K562 (cell line): Measurements from ENCODE around the gene SEPHS1. TPM values are rescaled to one million over a fixed set of nuclear protein-coding genes. Genes with fewer than 3 reads are reported as not detected.

Source experiments
- ATAC-seq: fragments of 200-7000 bp; cut with Tn5 transposase; 3 replicates; pipeline ENCODE4 v1.9.1; 2020; ENCODE audit warnings: moderate library complexity
- BruUV-seq: library from RNA; stranded (reverse); fragments of 400-500 nt; replicated peaks from 2 replicates; lab custom pipeline; 2021; lab: Mats Ljungman, UMichigan
- CTCF ChIA-PET: fragments of 300-600 bp; formaldehyde crosslinking; extraction: SDS; loops from one replicate; lab custom pipeline; 2021; ENCODE audit warnings: low intra/inter-chr PET ratio; lab: Yijun Ruan, JAX
- POLR2A ChIA-PET: fragments of 300-600, 350-650 bp; sonication (Branson Sonifier 250); formaldehyde crosslinking; extraction: SDS; loops from one replicate; lab custom pipeline; 2021; ENCODE audit warnings: antibody characterized with exemption, inconsistent platforms; lab: Yijun Ruan, JAX
- DNase-seq, 4 experiments: peaks; one replicate each; pipeline versions ENCODE4 v3.0.0 to v3.0.0-alpha.2; 2011 to 2018; ENCODE audit warnings: low spot score in 3 of 4, mixed read lengths in 3 of 4; ENCODE audit errors: extremely low read depth in 1 of 4
- FAIRE-seq: peaks from 2 replicates; lab custom pipeline; 2011; peaks lifted over from hg19 to GRCh38; lab: Jason Lieb, UNC
- H2AFZ ChIP-seq: 2 replicates; pipeline ENCODE4 v1.6.0; 2011; ENCODE audit warnings: low read depth, low read length, control low read depth, inconsistent platforms
- H3K27ac ChIP-seq: fragments of 200-600 bp; 3 replicates; pipeline ENCODE4 v1.8.0; 2011; ENCODE audit warnings: low read depth, mild to moderate bottlenecking, control low read depth, inconsistent platforms, low read length, moderate library complexity, mixed read lengths; ENCODE audit errors: extremely low read depth
- H3K27me3 ChIP-seq, 2 experiments: fragments of 300-600 bp in 1 of 2; 2 replicates in 1 of 2; 3 replicates in 1 of 2; pipeline versions ENCODE4 v1.6.0 to v1.8.0; 2011; ENCODE audit warnings: inconsistent platforms in 2 of 2, low read length in 2 of 2, mild to moderate bottlenecking in 1 of 2, mixed read lengths in 1 of 2, moderate library complexity in 1 of 2; ENCODE audit not compliant: control insufficient read depth in 2 of 2, insufficient read depth in 2 of 2
- H3K36me3 ChIP-seq: fragments of 300-600 bp; 3 replicates; pipeline ENCODE4 v1.8.0; 2011; ENCODE audit warnings: mild to moderate bottlenecking, low read length, inconsistent platforms; ENCODE audit not compliant: control insufficient read depth, insufficient read depth
- H3K4me1 ChIP-seq, 2 experiments: fragments of 200-600 bp in 1 of 2; replicated peaks in 1 of 2; 2 replicates in 1 of 2; 3 replicates in 1 of 2; pipeline versions ENCODE4 v1.5.1 to v1.8.0; 2011; ENCODE audit warnings: inconsistent platforms in 2 of 2, low read length in 2 of 2, mild to moderate bottlenecking in 1 of 2, mixed read lengths in 1 of 2, moderate library complexity in 1 of 2; ENCODE audit not compliant: control insufficient read depth in 2 of 2, insufficient read depth in 2 of 2
- H3K4me2 ChIP-seq: 2 replicates; pipeline ENCODE4 v1.6.1; 2011; ENCODE audit warnings: low read length, control low read depth, inconsistent platforms, mixed read lengths; ENCODE audit not compliant: insufficient read depth
- H3K4me3 ChIP-seq: fragments of 200-600 bp; sonication (generic), shearing (Covaris generic); 2 replicates; pipeline ENCODE4 v1.5.1; 2016; ENCODE audit warnings: control low read depth, inconsistent platforms
- H3K79me2 ChIP-seq: fragments of 200-600 bp; 3 replicates; pipeline ENCODE4 v1.8.0; 2011; ENCODE audit warnings: low read length, inconsistent platforms; ENCODE audit not compliant: control insufficient read depth, insufficient read depth
- H3K9ac ChIP-seq, 2 experiments: 2 replicates each; pipeline versions ENCODE4 v1.6.0 to v1.6.1; 2011; ENCODE audit warnings: low read depth in 2 of 2, low read length in 2 of 2, control low read depth in 1 of 2, inconsistent platforms in 1 of 2, mild to moderate bottlenecking in 1 of 2, mixed read lengths in 1 of 2; ENCODE audit not compliant: insufficient read depth in 1 of 2
- H3K9me1 ChIP-seq: one replicate; pipeline ENCODE4 v1.6.0; 2011; ENCODE audit warnings: inconsistent platforms, mild to moderate bottlenecking, low read length, moderate library complexity; ENCODE audit not compliant: control insufficient read depth, insufficient read depth
- H3K9me3 ChIP-seq: replicated peaks from 2 replicates; pipeline ENCODE4 v1.5.1; 2011; ENCODE audit warnings: low read depth, low read length, inconsistent platforms; ENCODE audit not compliant: control insufficient read depth, insufficient read depth
- H4K20me1 ChIP-seq: replicated peaks from 2 replicates; pipeline ENCODE4 v1.6.1; 2011; ENCODE audit warnings: low read length, inconsistent platforms, mixed read lengths; ENCODE audit not compliant: control insufficient read depth, insufficient read depth
- COPS2 ChIP-seq: fragments of 450-650 bp; conservative IDR thresholded peaks from 2 replicates; pipeline ENCODE4 v1.6.1; 2016; ENCODE audit warnings: mild to moderate bottlenecking, moderate library complexity
- MLX ChIP-seq, 2 experiments: fragments of 450-650 bp in 1 of 2; sonication (generic) in 1 of 2; formaldehyde crosslinking; conservative IDR thresholded peaks; 2 replicates each; pipeline versions ENCODE4 v1.4.0 to v1.8.1; 2020 to 2022; ENCODE audit warnings: mild to moderate bottlenecking in 1 of 2, missing genetic modification reagents in 1 of 2
- TRIM28 ChIP-seq: fragments of 450-650 bp; IDR thresholded peaks from 2 replicates; pipeline ENCODE4 v1.6.1; 2017
- ZNF511 ChIP-seq: sonication (generic); formaldehyde crosslinking; IDR thresholded peaks from 2 replicates; pipeline ENCODE4 v1.8.0; 2022; ENCODE audit warnings: mild to moderate bottlenecking, missing genetic modification reagents
- ZNF77 ChIP-seq: fragments of 250-450 bp; sonication (Bioruptor Pico); IDR thresholded peaks from 2 replicates; pipeline ENCODE4 v1.5.0; 2020
- WGBS: fragments of 100-300 bp; shearing (Covaris generic); methylation state at CpG from one replicate; pipeline ENCODE4 v1.1.6; 2016; ENCODE audit warnings: low coverage, mixed read lengths; ENCODE audit not compliant: insufficient coverage; ENCODE audit errors: missing lambda C conversion rate; 5-methylcytosine and 5-hydroxymethylcytosine counted together
- in situ Hi-C: fragments of 300-500 bp; cut with MboI; formaldehyde crosslinking; loops from 4 replicates; pipeline ENCODE4 v1.15.0; 2018; ENCODE audit warnings: inconsistent platforms, mixed read lengths
- intact Hi-C: fragments of 100-400 bp; cut with micrococcal nuclease; formaldehyde crosslinking; loops from 2 replicates; pipeline ENCODE4 v1.14.2; 2022
- polyA plus RNA-seq, 8 experiments: library from polyadenylated mRNA; depleted of rRNA in 4 of 8; stranded (reverse) in 5 of 8; unstranded in 3 of 8; fragments of >200 nt; fragmentation: Nextera tagmentation in 2 of 8; fragmentation: Illumina TruSeq in 1 of 8; extraction: Ambion mirVana in 2 of 8; extraction: Trizol in 1 of 8; gene quantifications; 2 replicates each; pipeline versions ENCODE4 v1.2.1 to v1.2.3, GENCODE V29; 2011 to 2014; ENCODE audit warnings: inconsistent platforms in 1 of 8, missing spikeins in 1 of 8
- total RNA-seq, 7 experiments: library from RNA; depleted of rRNA in 6 of 7; stranded (reverse); fragments of >200 nt in 6 of 7; fragmentation: Illumina TruSeq in 2 of 7; extraction: Trizol in 2 of 7; gene quantifications; 2 replicates each; pipeline versions ENCODE4 v1.2.1 to v1.2.3, GENCODE V29; 2011 to 2021; ENCODE audit warnings: low replicate concordance in 1 of 7

Gene SEPHS1
- total and polyA plus RNA-seq, 9 of the 15 experiments (the other 6 are each of a cell fraction or from before 2014, with no cell fraction given) = 14.7 to 82.8 (median 41.8) TPM

GRCh38 chr10:13393640-13394039, 45.5 kb upstream of the SEPHS1 start:
- no peaks in the 10 kb centered on the region for H4K20me1 ChIP-seq
- no peak for DNase-seq
- WGBS = 25% methylated on average over 4 of the region's 4 CpGs
- no TSS peak for BruUV-seq
- H3K9me1 ChIP-seq = no peaks in the 10 kb centered on the region
- no peak overlapping the region for H3K27ac ChIP-seq
- H3K36me3 ChIP-seq = no peaks in the 10 kb centered on the region
- no peaks in the 10 kb centered on the region for H3K9me3 ChIP-seq
- peaks cover 0 to 10% of the 10 kb centered on the region in 2 experiments; a peak in 3 of 5 replicates for H3K4me1 ChIP-seq
- in situ Hi-C loops = no loop called here
- POLR2A ChIA-PET = interaction anchor here (0.7 kb wide), 1 partner anchor 11 kb away, joined by 3 read pairs; no protein-coding TSS in a partner anchor
- H3K79me2 ChIP-seq = no peaks in the 10 kb centered on the region
- peak overlapping the region; percentile 41; the same call in 1 of the 2 replicates for H2AFZ ChIP-seq
- no peak overlapping the region for H3K9ac ChIP-seq
- no peak for TF ChIP-seq TRIM28
- no peak for TF ChIP-seq ZNF511 (CRISPR knock-in tag)
- no peak for TF ChIP-seq MLX (CRISPR knock-in tag; conservative IDR thresholded peaks at IDR 0.05)
- no peak for TF ChIP-seq COPS2
- TF ChIP-seq ZNF77 (CRISPR knock-in tag) = no peak
- TF ChIP-seq, all 486 proteins: peak for 0
- no peaks in the 10 kb centered on the region for H3K27me3 ChIP-seq
- no peak for ATAC-seq
- intact Hi-C loops = no loop called here
- no peak overlapping the region for H3K4me2 ChIP-seq
- H3K4me3 ChIP-seq = no peak overlapping the region
- CTCF ChIA-PET = no interaction called here
- no peak for FAIRE-seq
